Right ventricle myocardium superior (tissue), 1 donor: ENCODE measurements around the gene OGN. TPM values are rescaled to one million over a fixed set of nuclear protein-coding genes. Genes with fewer than 3 reads are reported as not detected.
A peak's percentile ranks its signal among the peaks of the same experiment; 100 is the strongest.

Experiments
- ATAC-seq: fragments of 200-7000 bp; cut with Tn5 transposase; one replicate; pipeline ENCODE4 v1.9.1; 2020; ENCODE audit warnings: mild to moderate bottlenecking; ENCODE audit not compliant: poor library complexity
- DNase-seq: peaks from one replicate; pipeline ENCODE4 v3.0.0-alpha.2; 2020
- intact Hi-C: fragments of 100-400 bp; cut with DNase I; formaldehyde crosslinking; loops from one replicate; pipeline ENCODE4 v1.11.2; 2022
- total RNA-seq: library from RNA; stranded (reverse); fragmentation: NEBNext Ultra II Directional; extraction: Animal tissue kit (Norgen Biotek cat#: 25700); gene quantifications from one replicate; pipeline ENCODE4 v1.2.1, GENCODE V29; 2021
- donor health status: DM: no; HTN: yes; CAD: no; lungs with severe emphysema.

OGN gene
- total RNA-seq, 1 donor from 2014 or later = 10.0 TPM

DNA sequence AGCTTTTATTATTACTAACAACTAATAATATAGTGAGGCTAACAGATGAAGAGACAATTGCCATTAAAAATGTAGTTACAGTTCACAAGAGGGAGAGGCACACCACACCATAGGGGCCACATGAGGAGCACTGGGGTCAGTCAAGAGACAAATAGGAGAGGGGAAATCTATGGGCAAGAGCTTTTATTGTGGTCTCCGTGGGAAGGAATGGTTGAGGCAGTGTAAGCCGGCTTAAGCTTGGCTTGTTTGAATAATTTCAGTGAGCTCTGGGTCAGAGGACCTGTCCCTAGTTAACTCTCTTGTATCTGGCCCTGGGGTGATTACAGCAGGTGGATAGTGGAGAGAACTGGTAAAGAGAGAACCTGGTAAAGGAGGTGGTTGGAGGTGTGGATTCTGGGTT is 35.3 kb downstream of the OGN start:
- DNase-seq = no peak
- intact Hi-C loops = no loop called here
- ATAC-seq = no peak

- no peak for ATAC-seq
- DNase-seq = no peak
- intact Hi-C loops = no loop called here
Observed at GRCh38 chr9:92360083-92360482, 44.3 kb downstream of the OGN start.

DNA sequence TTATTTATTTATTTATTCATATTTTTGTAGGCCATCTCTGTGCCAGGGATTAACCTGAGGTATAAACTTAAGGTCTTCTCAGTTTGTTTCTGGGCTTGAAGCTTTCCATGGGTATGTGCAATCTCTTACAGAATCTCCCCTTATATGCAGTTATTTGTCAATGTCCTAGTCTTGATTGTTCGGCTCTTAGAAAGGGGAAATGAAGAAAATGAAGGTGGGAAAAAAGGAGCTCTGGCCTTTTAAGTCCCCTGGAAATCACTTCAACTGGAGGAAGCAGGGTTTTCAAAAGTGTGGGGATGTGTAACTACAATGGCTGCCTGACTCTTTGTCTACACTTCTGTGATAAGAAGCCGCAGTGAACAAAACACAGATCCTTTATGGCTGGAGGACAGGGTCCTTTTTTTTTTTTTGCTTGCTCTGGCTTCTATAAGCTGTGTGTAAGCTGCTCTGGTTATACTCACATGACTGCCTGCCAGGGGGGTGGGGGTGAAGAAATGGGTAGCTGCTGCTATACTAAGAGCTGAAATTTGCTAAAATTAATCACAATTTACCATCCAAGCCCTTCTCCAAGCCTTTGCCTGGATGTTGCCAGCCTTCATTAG is 44.9 kb downstream of the OGN start:
- no peak for DNase-seq

DNA sequence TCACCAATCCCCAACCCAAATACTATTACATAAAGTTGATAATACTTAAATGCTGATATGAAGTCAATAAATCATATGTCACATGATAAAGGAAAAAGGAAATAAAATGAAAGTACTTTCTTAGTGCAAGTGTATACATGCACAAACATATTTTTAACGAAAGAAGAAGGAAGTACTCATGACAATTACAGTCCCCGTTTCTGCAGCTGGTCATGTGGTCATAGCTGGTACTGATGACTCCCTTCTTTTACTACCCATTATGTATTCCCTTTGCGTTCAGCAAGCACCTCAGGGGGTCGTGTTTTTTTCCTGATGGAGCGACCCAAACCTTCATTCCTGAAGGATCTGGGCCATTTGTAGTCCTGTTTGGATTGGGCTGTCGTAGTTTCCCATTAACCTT is 51.3 kb downstream of the OGN start:
- ATAC-seq = no peak

More for the DNA sequence above, 44.9 kb downstream of the OGN start:
- intact Hi-C loops = no loop called here
- ATAC-seq = no peak

DNA sequence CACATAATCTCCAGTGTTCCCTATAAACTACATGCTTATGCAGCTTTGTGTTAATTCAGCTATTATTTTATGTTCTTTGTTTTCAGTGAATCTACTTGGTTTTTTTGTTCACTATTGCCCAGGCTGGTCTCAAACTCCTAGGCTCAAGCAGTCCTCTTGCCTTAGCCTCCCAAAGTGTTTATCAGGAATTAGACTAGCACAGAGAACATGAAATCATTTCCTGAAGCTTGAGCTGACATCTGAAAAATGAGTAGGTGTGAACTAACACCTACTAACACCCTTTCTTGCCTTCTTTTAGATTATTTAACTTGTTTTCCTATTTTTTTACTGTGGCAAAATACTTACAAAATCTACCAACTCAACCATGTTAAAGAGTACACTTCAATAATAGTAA is 53.6 kb downstream of the OGN start:
- DNase-seq (no peak), ATAC-seq (no peak)
- intact Hi-C loops = no loop called here

More for the DNA sequence above, 51.3 kb downstream of the OGN start:
- no peak for DNase-seq
- intact Hi-C loops = no loop called here

GRCh38 chr9:92349771-92350739 is 54.3 kb downstream of the OGN start:
- intact Hi-C loops = loop anchor here (10.0 kb wide), 2 partner anchors 55 to 85 kb away; partner anchors contain the start of gene OGN
- peak; percentile 70 for ATAC-seq

DNA sequence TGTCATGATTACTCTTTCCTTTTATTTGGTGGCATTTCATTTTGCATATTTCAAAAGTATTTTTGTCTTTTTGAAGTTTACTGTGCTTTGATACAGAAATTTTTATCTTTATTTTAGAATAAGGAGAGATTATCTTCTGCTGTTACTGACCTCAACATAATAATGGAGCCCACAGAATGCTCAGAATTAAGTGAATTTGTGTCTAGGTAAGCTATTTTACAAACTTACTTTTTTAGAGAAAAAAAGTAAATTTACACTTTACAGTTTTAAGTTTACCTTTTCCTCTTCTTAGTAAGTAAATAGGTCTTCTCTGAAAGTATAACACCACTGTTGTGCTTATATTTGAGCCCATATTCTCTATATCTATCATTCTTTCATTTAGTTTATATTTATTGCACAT is 58.8 kb downstream of the OGN start:
- intact Hi-C loops = loop anchor here (10.0 kb wide), 2 partner anchors 59 to 89 kb away; partner anchors contain the start of gene OGN
- ATAC-seq (no peak), DNase-seq (no peak)

More at GRCh38 chr9:92349771-92350739, 54.3 kb downstream of the OGN start:
- no peak for DNase-seq

- intact Hi-C loops = loop anchor here (2.0 to 10.0 kb wide), 3 partner anchors 62 to 292 kb away; partner anchors contain the start of gene OGN
- ATAC-seq (no peak), DNase-seq (no peak)
Observed at GRCh38 chr9:92342825-92343488, 61.4 kb downstream of the OGN start.

DNA sequence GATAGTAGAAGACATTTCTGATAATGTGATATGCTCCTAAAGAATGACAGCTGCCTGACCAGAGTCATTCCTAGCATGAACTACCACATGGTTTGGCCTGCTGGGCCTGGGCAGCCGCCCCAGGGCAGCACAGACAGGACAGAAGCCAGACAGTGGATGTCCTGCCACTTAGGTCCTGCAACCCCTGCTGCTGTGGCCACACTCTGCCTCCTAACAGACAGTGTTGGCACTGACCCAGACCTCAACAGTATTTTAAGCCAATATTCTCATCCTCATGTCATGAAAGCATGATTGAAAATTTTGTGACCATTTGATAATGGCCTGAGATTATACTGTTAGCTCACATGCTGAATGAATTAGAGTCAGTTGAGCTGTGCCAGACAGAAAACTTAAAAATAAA is 62.8 kb downstream of the OGN start:
- intact Hi-C loops = loop anchor here (10.0 kb wide), 2 partner anchors 63 to 93 kb away; partner anchors contain the start of gene OGN
- DNase-seq (no peak), ATAC-seq (no peak)

- intact Hi-C loops = no loop called here
- DNase-seq (no peak), ATAC-seq (peak; percentile 37)
Observed at GRCh38 chr9:92333282-92333634, 71.1 kb downstream of the OGN start.

Other genes starting within 250 kb of the OGN start
- gene IARS1, start 110.9 kb downstream of the OGN start, total RNA-seq = 56.3 TPM
- gene NOL8, start 79.2 kb downstream of the OGN start, total RNA-seq = 12.4 TPM
- gene CENPP, start 78.6 kb downstream of the OGN start, total RNA-seq = 3.0 TPM
- 4.2 TPM for gene OMD, start 19.9 kb upstream of the OGN start, total RNA-seq
- gene ASPN, start 77.9 kb upstream of the OGN start, total RNA-seq = 4.8 TPM
- gene ECM2, start 131.4 kb upstream of the OGN start, total RNA-seq = 5.6 TPM